Right lobe of liver (tissue), 4 donors: ENCODE measurements around the gene ACBD5.

ENCODE experiments used
- CTCF ChIP-seq, 4 donors: fragments of 200-600 bp in 3 of 4; fragments of 450-650 bp in 1 of 4; IDR thresholded peaks; one replicate each; pipeline versions ENCODE4 v1.5.1 to v1.8.0; 2016 to 2022; ENCODE audit warnings: antibody characterized with exemption in 4 of 4, mild to moderate bottlenecking in 2 of 4
- POLR2A ChIP-seq: fragments of 450-650 bp; IDR thresholded peaks from one replicate; pipeline ENCODE4 v1.6.1; 2017; ENCODE audit warnings: antibody characterized with exemption, mild to moderate bottlenecking
- donor health status: DM: no; HTN: no; CAD: no.
- donor health status: DM: no; HTN: no; CAD: no.
- donor health status: DM: no; HTN: yes; CAD: no.

GRCh38 chr10:27188897-27189296 lies 51.7 kb downstream of the ACBD5 start:
- TF ChIP-seq CTCF (IDR thresholded peaks at IDR 0.05) (no peak), POLR2A (no peak)
